Inferior parietal cortex (tissue), 1 donor: ENCODE measurements around the gene PLD4.
"Not testable (repeated sequence)": the region's sequence is repeated elsewhere in the genome, so short reads cannot be mapped to it uniquely, and the experiment has no call there.

ENCODE experiments used
- DNase-seq: peaks from one replicate; pipeline ENCODE4 v3.0.0-alpha.2; 2016; ENCODE audit errors: extremely low spot score

The PLD4 gene

GRCh38 chr14:104886690-104887622, 37.7 kb upstream of the PLD4 start:
- no peak for DNase-seq

- DNase-seq: no peak
Measured at GRCh38 chr14:104887623-104888488, 36.8 kb upstream of the PLD4 start.

GRCh38 chr14:104888489-104889374, 35.9 kb upstream of the PLD4 start:
- no peak for DNase-seq

GRCh38 chr14:104889375-104889757, 35.3 kb upstream of the PLD4 start:
- DNase-seq: no peak

GRCh38 chr14:104890292-104890691, 34.4 kb upstream of the PLD4 start:
- DNase-seq: not testable (repeated sequence)

GRCh38 chr14:104891121-104891551, 33.5 kb upstream of the PLD4 start:
- no peak for DNase-seq

GRCh38 chr14:104891664-104892530, 32.8 kb upstream of the PLD4 start:
- DNase-seq: no peak

GRCh38 chr14:104892531-104893434, 31.9 kb upstream of the PLD4 start:
- DNase-seq: no peak

- no peak for DNase-seq
Measured at GRCh38 chr14:104893435-104894207, 31.1 kb upstream of the PLD4 start.

- no peak for DNase-seq
Measured at GRCh38 chr14:104894331-104895206, 30.1 kb upstream of the PLD4 start.

- DNase-seq: no peak
Measured at GRCh38 chr14:104895207-104895785, 29.4 kb upstream of the PLD4 start.

- no peak for DNase-seq
Measured at GRCh38 chr14:104895786-104896661, 28.7 kb upstream of the PLD4 start.

GRCh38 chr14:104897330-104898194, 27.1 kb upstream of the PLD4 start:
- DNase-seq: no peak

GRCh38 chr14:104898195-104898558, 26.5 kb upstream of the PLD4 start:
- DNase-seq: no peak

- no peak for DNase-seq
Measured at GRCh38 chr14:104898870-104899510, 25.7 kb upstream of the PLD4 start.
